ENCODE measurements around the gene BABAM1. TPM values are rescaled to one million over a fixed set of nuclear protein-coding genes. Genes with fewer than 3 reads are reported as not detected.

The BABAM1 gene
- total and polyA plus RNA-seq, 10 of the 15 experiments (the other 5 are each of a cell fraction or from before 2014, with no cell fraction given) = 11.9 to 154 (median 103) TPM

- TF ChIP-seq FOS (IDR thresholded peaks at IDR 0.05; ENCODE audit: borderline replicate concordance, extremely low read depth, insufficient read length) (peak; percentile 55), ELK1 (IDR thresholded peaks at IDR 0.05; ENCODE audit: low read depth, low read length) (no peak), HDAC2 (IDR thresholded peaks at IDR 0.05) (no peak), DPF2 (IDR thresholded peaks at IDR 0.05) (peak; percentile 98), SIN3A (IDR thresholded peaks at IDR 0.05; ENCODE audit: low read depth, low read length) (peak; percentile 61; the same call in 1 of the 2 replicates), TCF12 (IDR thresholded peaks at IDR 0.05; ENCODE audit: low read depth, low read length) (0 out of 2 replicates have a peak, but pooled peaks have one; percentile 20), USF1 (IDR thresholded peaks at IDR 0.05; ENCODE audit: borderline replicate concordance, extremely low read length, insufficient read depth, low read depth, low read length) (peak; percentile 74), TAF1 (IDR thresholded peaks at IDR 0.05; ENCODE audit: borderline replicate concordance, low read depth, low read length) (no peak), ESRRA (IDR thresholded peaks at IDR 0.05; ENCODE audit: low read length) (no peak), SP1 (IDR thresholded peaks at IDR 0.05; ENCODE audit: low read depth, low read length) (peak; percentile 99), HCFC1 (IDR thresholded peaks at IDR 0.05; ENCODE audit: low read length) (0 out of 2 replicates have a peak, but pooled peaks have one; percentile 21), TCF3 (IDR thresholded peaks at IDR 0.05; ENCODE audit: borderline replicate concordance, insufficient read depth, low read depth, low read length) (no peak), NFXL1 (IDR thresholded peaks at IDR 0.05; ENCODE audit: borderline replicate concordance) (no peak), RELA (IDR thresholded peaks at IDR 0.05; ENCODE audit: borderline replicate concordance, partially characterized antibody) (no peak), RELB (IDR thresholded peaks at IDR 0.05; ENCODE audit: low read depth) (no peak), BCL11A (IDR thresholded peaks at IDR 0.05; ENCODE audit: low read depth, low read length) (no peak), STAT1 (conservative IDR thresholded peaks at IDR 0.05) (no peak), MXI1 (IDR thresholded peaks at IDR 0.05; ENCODE audit: low read depth, low read length) (peak; percentile 39; the same call in 1 of the 2 replicates)
- TF ChIP-seq, protein P1, sequence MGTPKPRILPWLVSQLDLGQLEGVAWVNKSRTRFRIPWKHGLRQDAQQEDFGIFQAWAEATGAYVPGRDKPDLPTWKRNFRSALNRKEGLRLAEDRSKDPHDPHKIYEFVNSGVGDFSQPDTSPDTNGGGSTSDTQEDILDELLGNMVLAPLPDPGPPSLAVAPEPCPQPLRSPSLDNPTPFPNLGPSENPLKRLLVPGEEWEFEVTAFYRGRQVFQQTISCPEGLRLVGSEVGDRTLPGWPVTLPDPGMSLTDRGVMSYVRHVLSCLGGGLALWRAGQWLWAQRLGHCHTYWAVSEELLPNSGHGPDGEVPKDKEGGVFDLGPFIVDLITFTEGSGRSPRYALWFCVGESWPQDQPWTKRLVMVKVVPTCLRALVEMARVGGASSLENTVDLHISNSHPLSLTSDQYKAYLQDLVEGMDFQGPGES (IDR thresholded peaks at IDR 0.05) = peak; percentile 84
- TF ChIP-seq, protein P2, sequence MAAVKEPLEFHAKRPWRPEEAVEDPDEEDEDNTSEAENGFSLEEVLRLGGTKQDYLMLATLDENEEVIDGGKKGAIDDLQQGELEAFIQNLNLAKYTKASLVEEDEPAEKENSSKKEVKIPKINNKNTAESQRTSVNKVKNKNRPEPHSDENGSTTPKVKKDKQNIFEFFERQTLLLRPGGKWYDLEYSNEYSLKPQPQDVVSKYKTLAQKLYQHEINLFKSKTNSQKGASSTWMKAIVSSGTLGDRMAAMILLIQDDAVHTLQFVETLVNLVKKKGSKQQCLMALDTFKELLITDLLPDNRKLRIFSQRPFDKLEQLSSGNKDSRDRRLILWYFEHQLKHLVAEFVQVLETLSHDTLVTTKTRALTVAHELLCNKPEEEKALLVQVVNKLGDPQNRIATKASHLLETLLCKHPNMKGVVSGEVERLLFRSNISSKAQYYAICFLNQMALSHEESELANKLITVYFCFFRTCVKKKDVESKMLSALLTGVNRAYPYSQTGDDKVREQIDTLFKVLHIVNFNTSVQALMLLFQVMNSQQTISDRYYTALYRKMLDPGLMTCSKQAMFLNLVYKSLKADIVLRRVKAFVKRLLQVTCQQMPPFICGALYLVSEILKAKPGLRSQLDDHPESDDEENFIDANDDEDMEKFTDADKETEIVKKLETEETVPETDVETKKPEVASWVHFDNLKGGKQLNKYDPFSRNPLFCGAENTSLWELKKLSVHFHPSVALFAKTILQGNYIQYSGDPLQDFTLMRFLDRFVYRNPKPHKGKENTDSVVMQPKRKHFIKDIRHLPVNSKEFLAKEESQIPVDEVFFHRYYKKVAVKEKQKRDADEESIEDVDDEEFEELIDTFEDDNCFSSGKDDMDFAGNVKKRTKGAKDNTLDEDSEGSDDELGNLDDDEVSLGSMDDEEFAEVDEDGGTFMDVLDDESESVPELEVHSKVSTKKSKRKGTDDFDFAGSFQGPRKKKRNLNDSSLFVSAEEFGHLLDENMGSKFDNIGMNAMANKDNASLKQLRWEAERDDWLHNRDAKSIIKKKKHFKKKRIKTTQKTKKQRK (IDR thresholded peaks at IDR 0.05; ENCODE audit: low read depth, low read length) = 0 out of 2 replicates have a peak, but pooled peaks have one; percentile 23
Measured at GRCh38 chr19:17303167-17303939, 36.1 kb downstream of the BABAM1 start, which contains the start of gene ABHD8 (continued).

Data from GM12878 (cell line).